Keratinocyte (primary cell): Measurements from ENCODE around the gene RASGRF2.

Experiments
- CTCF ChIP-seq, 3 experiments: IDR thresholded peaks in 1 of 3; conservative IDR thresholded peaks in 1 of 3; optimal IDR thresholded peaks in 1 of 3; 2 replicates in 2 of 3; 3 replicates in 1 of 3; pipeline versions ENCODE3 to v1.5.1; 2011; ENCODE audit warnings: low read length in 3 of 3, mild to moderate bottlenecking in 3 of 3, moderate library complexity in 2 of 3, control low read depth in 1 of 3, inconsistent platforms in 1 of 3; ENCODE audit not compliant: insufficient read depth in 2 of 3; ENCODE audit errors: extremely low read depth in 1 of 3
- EZH2 ChIP-seq: IDR thresholded peaks from one replicate; pipeline ENCODE4 v1.6.1; 2012; ENCODE audit warnings: inconsistent platforms, mild to moderate bottlenecking, low read length, moderate library complexity

GRCh38 chr5:81225463-81225862 is 265.3 kb downstream of the RASGRF2 start:
- no peak for TF ChIP-seq CTCF (optimal IDR thresholded peaks at IDR 0.05 in 1 of 3, IDR thresholded peaks at IDR 0.05 in 1 of 3, conservative IDR thresholded peaks at IDR 0.05 in 1 of 3; ENCODE audit: extremely low read depth in 1 of 3, insufficient read depth in 2 of 3, low read length in 3 of 3)
- TF ChIP-seq EZH2: no peak
